BJ (cell line): Measurements from ENCODE around the gene METTL25B. TPM values are rescaled to one million over a fixed set of nuclear protein-coding genes. Genes with fewer than 3 reads are reported as not detected.

ENCODE experiments used
- CTCF ChIA-PET: fragments of 350-600 bp; formaldehyde crosslinking; extraction: SDS; loops from one replicate; lab custom pipeline; 2021; ENCODE audit warnings: antibody characterized with exemption, inconsistent platforms; lab: Yijun Ruan, JAX
- POLR2A ChIA-PET: fragments of 300-600 bp; sonication (Branson Sonifier 250); formaldehyde crosslinking; extraction: SDS; loops from one replicate; lab custom pipeline; 2021; ENCODE audit warnings: antibody characterized with exemption; lab: Charles Lee
- DNase-seq: peaks from one replicate; pipeline ENCODE4 v3.0.0-alpha.2; 2011; ENCODE audit warnings: low read depth
- H3K27me3 ChIP-seq: 2 replicates; pipeline ENCODE4 v1.6.0; 2011; ENCODE audit warnings: low read length; ENCODE audit not compliant: control insufficient read depth, insufficient read depth
- H3K36me3 ChIP-seq: 2 replicates; pipeline ENCODE4 v1.5.1; 2011; ENCODE audit warnings: low read length; ENCODE audit not compliant: control insufficient read depth, insufficient read depth
- H3K4me3 ChIP-seq: 2 replicates; pipeline ENCODE4 v1.5.1; 2011; ENCODE audit warnings: low read depth, mild to moderate bottlenecking, control low read depth, low read length
- CTCF ChIP-seq: IDR thresholded peaks from 2 replicates; pipeline ENCODE4 v1.5.1; 2011; ENCODE audit warnings: low read depth, mild to moderate bottlenecking, control low read depth, inconsistent platforms, low read length, moderate library complexity; ENCODE audit not compliant: insufficient read depth
- polyA plus RNA-seq: library from polyadenylated mRNA; depleted of rRNA; stranded (reverse); fragments of >200 nt; gene quantifications from 2 replicates; pipeline ENCODE4 v1.2.3, GENCODE V29; 2011

METTL25B gene
- polyA plus RNA-seq, 1 experiment = 14.6 TPM

GRCh38 chr1:156711011-156711817 is 17.1 kb upstream of the METTL25B start:
- ChIA-PET POLR2A (interaction anchor here (0.6 kb wide), 1 partner anchor 1717 kb away, joined by 3 read pairs; no protein-coding TSS in a partner anchor), CTCF (interaction anchor here (0.7 to 41.7 kb wide), 8 partner anchors 16 to 217 kb away, joined by 3 to 1556 read pairs (median 6); partner anchors contain the start of genes ISG20L2, METTL25B, NES and NTRK1)
- no peaks in the 10 kb centered on the region for H3K27me3 ChIP-seq
- DNase-seq = no peak
- H3K4me3 ChIP-seq = no peak overlapping the region
- H3K36me3 ChIP-seq = no peaks in the 10 kb centered on the region
- TF ChIP-seq CTCF = no peak

GRCh38 chr1:156712626-156713025 is 15.6 kb upstream of the METTL25B start:
- ChIA-PET POLR2A (interaction anchor here (0.5 to 1.0 kb wide), 2 partner anchors 9 to 327 kb away, joined by 3 to 5 read pairs; no protein-coding TSS in a partner anchor), CTCF (interaction anchor here (1.3 to 41.7 kb wide), 5 partner anchors 14 to 215 kb away, joined by 3 to 1556 read pairs (median 8); partner anchors contain the start of genes ISG20L2, METTL25B, NES and NTRK1)
- no peaks in the 10 kb centered on the region for H3K27me3 ChIP-seq
- no peak overlapping the region for H3K4me3 ChIP-seq
- no peaks in the 10 kb centered on the region for H3K36me3 ChIP-seq
- no peak for TF ChIP-seq CTCF
- DNase-seq = no peak

- Histone ChIP-seq H3K27me3 (no peaks in the 10 kb centered on the region), H3K4me3 (no peak overlapping the region), H3K36me3 (no peaks in the 10 kb centered on the region)
- ChIA-PET POLR2A (no interaction called here), CTCF (interaction anchor here (1.2 to 41.7 kb wide), 6 partner anchors 9 to 145 kb away, joined by 4 to 1556 read pairs (median 9); partner anchors contain the start of genes CRABP2, ISG20L2, METTL25B and NES)
- TF ChIP-seq CTCF = no peak
- no peak for DNase-seq
These were observed 13.4 kb upstream of the METTL25B start for GRCh38 chr1:156714830-156715229.

GRCh38 chr1:156717351-156717750 is 10.9 kb upstream of the METTL25B start:
- TF ChIP-seq CTCF = no peak
- Histone ChIP-seq H3K27me3 (no peaks in the 10 kb centered on the region), H3K36me3 (no peaks in the 10 kb centered on the region; the same call in 1 of the 2 replicates), H3K4me3 (no peak overlapping the region)
- CTCF ChIA-PET = interaction anchor here (15.3 to 41.7 kb wide), 2 partner anchors 10 to 30 kb away, joined by 286 to 1556 read pairs; partner anchors contain the start of genes ISG20L2, METTL25B and NES
- POLR2A ChIA-PET = no interaction called here
- DNase-seq = no peak

DNA sequence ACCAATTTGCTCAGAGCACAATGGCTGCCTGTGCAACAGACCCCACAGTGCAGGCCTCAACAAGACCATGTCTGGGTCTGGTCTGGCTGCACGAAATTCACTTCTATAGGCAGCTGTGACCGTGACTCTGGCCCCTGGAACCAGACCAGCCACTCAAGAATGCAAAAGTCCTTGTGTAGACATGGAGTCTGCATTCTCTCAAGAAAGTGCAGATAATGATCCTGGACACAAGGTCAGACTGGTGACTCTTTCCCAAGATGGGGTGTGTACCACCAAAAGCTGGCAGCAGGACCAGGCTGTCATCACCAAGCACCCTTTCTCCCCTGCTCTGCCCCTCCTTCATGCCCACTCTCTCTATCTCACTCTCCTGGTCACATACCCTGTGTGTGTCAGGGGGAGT is 7.1 kb upstream of the METTL25B start:
- CTCF ChIA-PET = interaction anchor here (1.5 to 41.7 kb wide), 3 partner anchors 15 to 46 kb away, joined by 3 to 1556 read pairs (median 8); partner anchors contain the start of genes CRABP2, NES and PRCC
- peaks cover 9% of the 10 kb centered on the region for H3K36me3 ChIP-seq
- no peak overlapping the region for H3K4me3 ChIP-seq
- TF ChIP-seq CTCF = no peak
- no peak for DNase-seq
- no peaks in the 10 kb centered on the region for H3K27me3 ChIP-seq
- POLR2A ChIA-PET = no interaction called here
